Stimulated activated CD4-positive, alpha-beta T cell treated with anti-CD3 and anti-CD28 coated beads, Interleukin-2, amount 100 ng/mL, for 24 hours (primary cell): ENCODE data around the gene IL36G.

Experiments used
- DNase-seq, 2 donors: peaks; one replicate each; pipeline ENCODE4 v3.0.0-alpha.2; 2020

Gene IL36G

GRCh38 chr2:112973156-112973555, 4.7 kb upstream of the IL36G start:
- no peak for DNase-seq

- no peak for DNase-seq
Observed at GRCh38 chr2:112979731-112980130, 1.9 kb downstream of the IL36G start.

- DNase-seq, result no peak
Observed at GRCh38 chr2:112980537-112980936, 2.7 kb downstream of the IL36G start.

- DNase-seq, result no peak
Observed at GRCh38 chr2:112985090-112985489, 7.3 kb downstream of the IL36G start.

GRCh38 chr2:112989611-112990010, 11.8 kb downstream of the IL36G start:
- DNase-seq, result no peak

GRCh38 chr2:112993831-112994230, 16.0 kb downstream of the IL36G start:
- no peak for DNase-seq

- no peak for DNase-seq
Observed at GRCh38 chr2:112994648-112995047, 16.8 kb downstream of the IL36G start.

- peak in 1 of 2 donors; percentile 24 for DNase-seq
Observed at GRCh38 chr2:112995346-112995920, 17.6 kb downstream of the IL36G start.

GRCh38 chr2:112996635-112997034, 18.8 kb downstream of the IL36G start:
- peak; percentile 50 to 54 for DNase-seq

- DNase-seq, result no peak
Observed at GRCh38 chr2:112997151-112997550, 19.3 kb downstream of the IL36G start.

- no peak for DNase-seq
Observed at GRCh38 chr2:113000436-113000835, 22.6 kb downstream of the IL36G start.

GRCh38 chr2:113002677-113003076, 24.9 kb downstream of the IL36G start:
- DNase-seq, result no peak

- DNase-seq, result no peak
Observed at GRCh38 chr2:113005030-113005509, 27.3 kb downstream of the IL36G start, which contains the start of gene IL36A. TSS of gene IL36A (plus strand) at chr2:113005459. CDS start at chr2:113005872, 413 bp downstream.

GRCh38 chr2:113007250-113007649, 29.4 kb downstream of the IL36G start:
- no peak for DNase-seq

- no peak for DNase-seq
Observed at GRCh38 chr2:113009622-113010021, 31.8 kb downstream of the IL36G start.

GRCh38 chr2:113010088-113010487, 32.3 kb downstream of the IL36G start:
- DNase-seq, result no peak

- no peak for DNase-seq
Observed at GRCh38 chr2:113011108-113011507, 33.3 kb downstream of the IL36G start.

- DNase-seq, result no peak
Observed at GRCh38 chr2:113012436-113013335, 34.9 kb downstream of the IL36G start.

GRCh38 chr2:113013336-113013661, 35.5 kb downstream of the IL36G start:
- DNase-seq, result no peak

GRCh38 chr2:113014067-113014466, 36.3 kb downstream of the IL36G start:
- no peak for DNase-seq

- DNase-seq, result no peak
Observed at GRCh38 chr2:113015042-113015441, 37.2 kb downstream of the IL36G start.

- DNase-seq, result no peak
Observed at GRCh38 chr2:113015655-113016054, 37.8 kb downstream of the IL36G start.

- DNase-seq, result no peak
Observed at GRCh38 chr2:113018509-113018908, 40.7 kb downstream of the IL36G start.

GRCh38 chr2:113021312-113021711, 43.5 kb downstream of the IL36G start:
- no peak for DNase-seq
